ENCODE results near the gene RAP1GAP2.

RAP1GAP2 gene

GRCh38 chr17:2854143-2855055 lies 58.2 kb downstream of the RAP1GAP2 start:
- no peak for DNase-seq

GRCh38 chr17:2855063-2855600 lies 58.9 kb downstream of the RAP1GAP2 start:
- DNase-seq: no peak

DNA sequence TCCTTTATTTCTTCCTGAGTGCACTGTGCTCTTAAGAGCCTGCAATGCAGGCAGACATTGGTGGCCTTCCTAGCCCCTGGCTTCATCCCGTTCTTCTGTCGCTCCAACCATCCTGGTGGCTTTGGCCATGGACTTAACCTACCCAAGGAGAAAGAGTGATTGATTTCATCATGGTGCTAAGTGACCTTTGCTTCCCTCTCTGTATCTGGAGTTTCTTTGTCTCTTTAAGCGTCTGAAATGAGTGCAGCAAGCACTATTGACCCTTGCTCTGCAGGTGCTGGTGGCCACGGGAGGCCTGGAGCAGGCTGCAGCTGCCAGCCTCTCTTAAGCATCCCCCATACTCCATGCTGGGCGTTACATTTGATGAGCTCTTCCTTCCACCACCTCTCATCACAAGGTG lies 60.5 kb downstream of the RAP1GAP2 start:
- DNase-seq: no peak

- DNase-seq: no peak
These were observed 63.8 kb downstream of the RAP1GAP2 start for GRCh38 chr17:2860045-2860444.

- no peak for DNase-seq
These were observed 64.6 kb downstream of the RAP1GAP2 start for GRCh38 chr17:2860883-2861282.

GRCh38 chr17:2862197-2862596 lies 66.0 kb downstream of the RAP1GAP2 start:
- no peak for DNase-seq

DNA sequence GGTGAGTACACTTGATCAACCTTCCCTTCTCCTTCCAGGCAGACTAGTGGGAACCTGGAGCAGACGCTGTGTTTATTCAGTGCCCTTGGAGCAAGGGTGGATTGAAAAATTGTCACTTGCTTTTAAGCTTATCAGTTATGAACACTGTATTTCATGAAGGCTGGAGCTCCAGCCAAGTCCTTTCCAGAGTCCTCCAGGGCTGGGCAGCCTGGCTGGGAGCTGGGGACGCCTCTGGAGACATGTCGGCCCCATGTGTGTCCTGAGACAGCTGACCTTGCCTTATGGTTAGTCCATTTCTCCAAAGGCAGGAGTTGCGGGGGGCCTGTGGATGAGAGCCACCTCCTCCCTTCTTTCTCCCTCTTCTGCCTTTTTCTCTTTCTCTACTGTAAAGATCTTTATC lies 67.0 kb downstream of the RAP1GAP2 start:
- no peak for DNase-seq

GRCh38 chr17:2865228-2865627 lies 69.0 kb downstream of the RAP1GAP2 start:
- no peak for DNase-seq

GRCh38 chr17:2867441-2868424 lies 71.5 kb downstream of the RAP1GAP2 start:
- no peak for DNase-seq

GRCh38 chr17:2869604-2870003 lies 73.4 kb downstream of the RAP1GAP2 start:
- no peak for DNase-seq

GRCh38 chr17:2871205-2871604 lies 75.0 kb downstream of the RAP1GAP2 start:
- no peak for DNase-seq

DNA sequence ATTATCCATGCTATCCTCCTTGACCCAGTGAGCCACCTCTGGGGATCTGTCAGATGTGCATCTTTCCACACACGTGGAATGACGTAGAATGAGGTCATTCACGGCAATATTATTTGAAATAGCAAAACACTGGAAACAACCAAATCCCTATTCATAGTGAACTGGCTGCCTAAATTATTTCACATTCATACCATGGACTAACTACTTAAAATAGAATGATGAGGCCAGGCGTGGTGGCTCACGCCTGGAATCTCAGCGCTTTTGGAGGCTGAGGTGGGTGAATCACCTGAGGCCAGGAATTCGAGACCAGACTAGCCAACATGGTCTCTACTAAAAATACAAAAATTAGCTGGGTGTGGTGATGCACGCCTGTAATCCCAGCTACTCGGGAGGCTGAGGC lies 75.5 kb downstream of the RAP1GAP2 start:
- no peak for DNase-seq

DNA sequence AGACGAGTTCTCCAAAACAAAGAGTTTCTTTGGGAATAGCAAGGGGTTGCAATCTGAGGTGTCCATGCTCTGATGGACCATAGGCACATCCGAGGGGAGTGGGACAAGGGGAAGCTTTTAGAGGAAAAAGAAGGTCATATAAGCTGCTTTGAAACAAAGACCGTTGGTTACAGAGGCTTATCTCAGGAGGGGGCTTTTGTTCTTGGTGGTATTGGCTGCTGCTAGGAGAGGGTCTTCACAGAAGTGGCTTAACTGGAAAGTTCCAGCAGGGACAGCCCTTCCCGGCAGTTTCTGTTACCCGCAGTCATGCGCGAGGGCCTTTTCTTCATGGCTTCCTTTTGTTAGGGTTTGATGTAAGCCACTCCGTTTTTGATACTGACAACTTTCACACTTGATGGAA lies 76.0 kb downstream of the RAP1GAP2 start:
- no peak for DNase-seq

- no peak for DNase-seq
These were observed 78.0 kb downstream of the RAP1GAP2 start for GRCh38 chr17:2874189-2874686.

GRCh38 chr17:2875608-2876007 lies 79.4 kb downstream of the RAP1GAP2 start:
- no peak for DNase-seq

- DNase-seq: no peak
These were observed 80.2 kb downstream of the RAP1GAP2 start for GRCh38 chr17:2876467-2876866.

DNA sequence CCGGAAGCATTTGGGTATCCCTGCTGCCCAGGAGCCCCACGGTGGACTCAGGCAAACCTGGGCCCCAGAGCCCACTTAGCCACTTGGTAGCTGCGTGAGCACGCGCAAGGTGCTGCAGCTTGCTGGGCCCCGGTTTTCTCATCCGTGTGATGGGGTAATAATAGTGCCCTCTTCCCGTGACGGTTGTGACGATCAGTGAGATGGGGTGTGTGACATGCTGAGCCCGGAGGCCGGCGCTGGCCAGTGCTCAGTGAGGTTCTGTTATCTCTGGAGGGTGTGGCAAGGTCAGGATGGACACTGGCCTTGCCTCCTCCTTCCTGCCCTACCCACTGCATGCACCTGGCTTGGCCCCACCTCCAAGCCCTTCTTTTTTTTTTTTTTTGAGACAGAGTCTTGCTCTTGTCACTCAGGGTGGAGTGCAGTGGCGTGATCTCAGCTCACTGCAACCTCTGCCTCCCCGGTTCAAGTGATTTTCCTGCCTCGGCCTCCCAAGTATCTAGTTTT lies 82.6 kb downstream of the RAP1GAP2 start:
- DNase-seq: no peak

GRCh38 chr17:2880050-2880449 lies 83.8 kb downstream of the RAP1GAP2 start:
- no peak for DNase-seq

GRCh38 chr17:2881295-2881694 lies 85.1 kb downstream of the RAP1GAP2 start:
- no peak for DNase-seq

DNA sequence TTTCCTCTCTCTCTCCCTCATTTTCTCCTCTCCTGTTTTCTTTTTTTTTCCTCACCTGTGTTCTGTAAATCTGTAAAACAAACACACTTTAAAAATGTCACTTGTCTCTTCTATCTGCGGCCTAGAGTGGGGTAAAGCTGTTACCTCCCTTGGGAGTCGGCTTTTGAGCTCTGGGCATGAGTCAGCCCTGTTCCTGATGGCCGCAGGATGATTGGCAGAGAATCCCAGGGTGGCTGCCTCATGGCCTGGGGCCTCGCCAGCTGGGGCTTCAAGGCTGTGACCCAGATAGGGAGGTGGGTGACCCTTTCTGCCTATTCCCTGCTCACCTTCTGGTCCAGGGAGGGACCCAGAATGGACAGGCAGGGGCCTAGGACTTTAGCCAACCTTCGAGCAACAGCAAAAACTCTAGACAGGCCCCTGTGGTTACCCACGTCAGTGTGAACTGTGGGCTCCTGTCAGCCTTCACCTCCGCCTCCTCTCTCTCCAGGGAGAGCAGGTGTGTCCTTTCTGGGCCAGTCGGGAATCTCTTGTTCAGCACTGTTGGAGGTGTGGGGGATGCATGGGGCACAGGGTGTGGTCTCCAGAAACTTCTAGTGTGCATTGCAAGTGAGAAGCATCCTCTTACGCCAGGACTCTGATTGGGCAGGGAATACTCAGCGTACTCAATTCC lies 87.4 kb downstream of the RAP1GAP2 start:
- DNase-seq: peak; percentile 7

GRCh38 chr17:2885733-2886132 lies 89.5 kb downstream of the RAP1GAP2 start:
- peak; percentile 7 for DNase-seq

DNA sequence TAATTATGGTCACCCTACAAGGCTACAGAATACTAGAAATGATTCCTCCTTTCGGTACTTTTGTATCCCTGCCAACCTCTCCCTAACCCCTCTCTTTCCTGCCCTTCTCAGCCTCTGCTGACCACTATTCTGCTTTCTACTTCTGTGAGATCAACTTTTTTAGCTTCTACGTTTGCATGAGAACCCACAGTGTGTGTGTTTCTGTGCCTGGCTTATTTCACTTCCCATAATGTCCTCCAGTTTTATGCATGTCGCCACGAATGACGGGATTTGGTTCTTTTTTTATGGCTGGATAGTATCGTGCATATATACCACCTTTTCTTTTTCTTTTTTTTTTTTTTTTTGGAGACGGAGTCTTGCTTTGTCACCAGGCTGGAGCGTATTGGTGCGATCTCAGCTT lies 92.1 kb downstream of the RAP1GAP2 start:
- no peak for DNase-seq

Data from NCI-H1092 treated with DMSO at 0.1 percent for 48 hours (cell line).